Measurements from ENCODE around the gene VKORC1L1.
"Not testable (repeated sequence)": the region's sequence is repeated elsewhere in the genome, so short reads cannot be mapped to it uniquely, and the experiment has no call there.

The VKORC1L1 gene

GRCh38 chr7:65885533-65885932 lies 12.7 kb downstream of the VKORC1L1 start:
- not testable (repeated sequence) for FAIRE-seq

GRCh38 chr7:65888434-65889156 lies 15.7 kb downstream of the VKORC1L1 start:
- not testable (repeated sequence) for FAIRE-seq

- FAIRE-seq = not testable (repeated sequence)
Measured at GRCh38 chr7:65889722-65890121, 16.8 kb downstream of the VKORC1L1 start.

- no peak for FAIRE-seq
Measured at GRCh38 chr7:65892161-65892560, 19.3 kb downstream of the VKORC1L1 start.

GRCh38 chr7:65892835-65893234 lies 20.0 kb downstream of the VKORC1L1 start:
- no peak for FAIRE-seq

GRCh38 chr7:65896279-65896870 lies 23.5 kb downstream of the VKORC1L1 start:
- FAIRE-seq = no peak

GRCh38 chr7:65897289-65897688 lies 24.4 kb downstream of the VKORC1L1 start:
- not testable (repeated sequence) for FAIRE-seq

- not testable (repeated sequence) for FAIRE-seq
Measured at GRCh38 chr7:65898677-65899447, 26.0 kb downstream of the VKORC1L1 start.

- FAIRE-seq = no peak
Measured at GRCh38 chr7:65902306-65902705, 29.4 kb downstream of the VKORC1L1 start.

- no peak for FAIRE-seq
Measured at GRCh38 chr7:65907501-65908198, 34.8 kb downstream of the VKORC1L1 start.

GRCh38 chr7:65910237-65910636 lies 37.4 kb downstream of the VKORC1L1 start:
- no peak for FAIRE-seq

- FAIRE-seq = no peak
Measured at GRCh38 chr7:65912237-65912636, 39.4 kb downstream of the VKORC1L1 start.

GRCh38 chr7:65915921-65916657 lies 43.2 kb downstream of the VKORC1L1 start:
- no peak for FAIRE-seq

- FAIRE-seq = no peak
Measured at GRCh38 chr7:65923316-65923715, 50.4 kb downstream of the VKORC1L1 start.

GRCh38 chr7:65924193-65924592 lies 51.3 kb downstream of the VKORC1L1 start:
- FAIRE-seq = no peak

GRCh38 chr7:65925040-65925439 lies 52.2 kb downstream of the VKORC1L1 start:
- FAIRE-seq = no peak

- no peak for FAIRE-seq
Measured at GRCh38 chr7:65926588-65926987, 53.7 kb downstream of the VKORC1L1 start.

GRCh38 chr7:65927489-65928448 lies 54.9 kb downstream of the VKORC1L1 start:
- no peak for FAIRE-seq

- FAIRE-seq = no peak
Measured at GRCh38 chr7:65931685-65932084, 58.8 kb downstream of the VKORC1L1 start.

GRCh38 chr7:65937296-65937695 lies 64.4 kb downstream of the VKORC1L1 start:
- FAIRE-seq = no peak

GRCh38 chr7:65938336-65938895 lies 65.5 kb downstream of the VKORC1L1 start:
- FAIRE-seq = no peak
